PC-9 (cell line): ENCODE data around the gene PACSIN1. TPM values are rescaled to one million over a fixed set of nuclear protein-coding genes. Genes with fewer than 3 reads are reported as not detected.

Experiments
- BruUV-seq: library from RNA; stranded (reverse); fragments of 400-500 nt; replicated peaks from 2 replicates; lab custom pipeline; 2021; lab: Mats Ljungman, UMichigan
- CTCF ChIA-PET: fragments of 300-600 bp; sonication (Branson Sonifier 250); formaldehyde crosslinking; loops from one replicate; lab custom pipeline; 2022; ENCODE audit warnings: antibody characterized with exemption; lab: Charles Lee
- POLR2A ChIA-PET: fragments of 300-600 bp; sonication (Branson Sonifier 250); formaldehyde crosslinking; loops from one replicate; lab custom pipeline; 2022; ENCODE audit warnings: antibody characterized with exemption; ENCODE audit not compliant: unreplicated experiment; lab: Charles Lee
- DNase-seq, 2 experiments: peaks; one replicate each; pipeline versions ENCODE4 v3.0.0 to v3.0.0-alpha.2; 2015 to 2022; ENCODE audit warnings: mixed read lengths in 1 of 2
- H2AFZ ChIP-seq: fragments of 200-600 bp; sonication (generic); 2 replicates; pipeline ENCODE4 v1.8.1; 2017; ENCODE audit warnings: antibody characterized with exemption
- H3F3A ChIP-seq: fragments of 200-600 bp; sonication (generic); 2 replicates; pipeline ENCODE4 v1.8.1; 2017; ENCODE audit warnings: antibody characterized with exemption, mild to moderate bottlenecking, low read depth; ENCODE audit not compliant: insufficient read depth
- H3K27ac ChIP-seq: fragments of 200-600 bp; sonication (generic); 2 replicates; pipeline ENCODE4 v1.6.1; 2016; ENCODE audit warnings: mixed run types
- H3K27me3 ChIP-seq: fragments of 200-600 bp; sonication (generic); 2 replicates; pipeline ENCODE4 v1.6.1; 2016; ENCODE audit warnings: low read depth, mixed run types; ENCODE audit not compliant: insufficient read depth
- H3K36me3 ChIP-seq: fragments of 200-600 bp; sonication (generic); 2 replicates; pipeline ENCODE4 v1.6.1; 2016; ENCODE audit warnings: low read depth, mixed run types
- H3K4me1 ChIP-seq: fragments of 200-600 bp; sonication (generic); replicated peaks from 2 replicates; pipeline ENCODE4 v1.6.1; 2016; ENCODE audit warnings: mixed run types; ENCODE audit not compliant: insufficient read depth
- H3K4me2 ChIP-seq: fragments of 200-600 bp; sonication (generic); 2 replicates; pipeline ENCODE4 v1.6.1; 2017; ENCODE audit warnings: mixed run types
- H3K4me3 ChIP-seq: fragments of 200-600 bp; sonication (generic); 2 replicates; pipeline ENCODE4 v1.6.1; 2016; ENCODE audit warnings: mixed run types
- H3K79me2 ChIP-seq: fragments of 200-600 bp; sonication (generic); 2 replicates; pipeline ENCODE4 v1.6.1; 2017; ENCODE audit warnings: low read depth, mixed run types
- H3K9me2 ChIP-seq: fragments of 200-600 bp; sonication (generic); 2 replicates; pipeline ENCODE4 v1.8.1; 2017; ENCODE audit warnings: mild to moderate bottlenecking; ENCODE audit not compliant: insufficient read depth
- H3K9me3 ChIP-seq: fragments of 200-600 bp; sonication (generic); 2 replicates; pipeline ENCODE4 v1.8.1; 2016; ENCODE audit warnings: low read depth; ENCODE audit not compliant: insufficient read depth
- H4K20me1 ChIP-seq: fragments of 200-600 bp; sonication (generic); 2 replicates; pipeline ENCODE4 v1.8.1; 2017; ENCODE audit not compliant: insufficient read depth
- CTCF ChIP-seq: fragments of 200-600 bp; sonication (generic); conservative IDR thresholded peaks from 2 replicates; pipeline ENCODE4 v1.6.1; 2017; ENCODE audit warnings: mixed run types, antibody characterized with exemption, mild to moderate bottlenecking, moderate library complexity
- EZH2 ChIP-seq: fragments of 200-600 bp; sonication (generic); IDR thresholded peaks from 2 replicates; pipeline ENCODE4 v1.8.0; 2017; ENCODE audit warnings: antibody characterized with exemption, low read depth
- intact Hi-C: fragments of 100-400 bp; cut with micrococcal nuclease; formaldehyde crosslinking; loops from one replicate; pipeline ENCODE4 v1.10.0; 2022; ENCODE audit not compliant: unreplicated experiment
- total RNA-seq: library from RNA; stranded (reverse); gene quantifications from 2 replicates; pipeline ENCODE4 v1.2.3, GENCODE V29; 2021

PACSIN1 gene
- total RNA-seq, 1 experiment from 2014 or later: 5.0 TPM

GRCh38 chr6:34423254-34423653 lies 42.6 kb upstream of the PACSIN1 start:
- Histone ChIP-seq H3K36me3 (peaks cover 58% of the 10 kb centered on the region), H3K27me3 (no peaks in the 10 kb centered on the region), H3K27ac (peak overlapping the region; percentile 88; the same call in 1 of the 2 replicates), H3K79me2 (peaks cover 58% of the 10 kb centered on the region), H4K20me1 (peaks cover 69% of the 10 kb centered on the region), H3K4me1 (peaks cover 26% of the 10 kb centered on the region; the same call in 1 of the 2 replicates), H3K4me2 (peak overlapping the region; percentile 92), H3K9me2 (no peaks in the 10 kb centered on the region), H3K9me3 (no peaks in the 10 kb centered on the region), H3F3A (peaks cover 78% of the 10 kb centered on the region), H3K4me3 (peak overlapping the region; percentile 4; the same call in 1 of the 2 replicates), H2AFZ (no peak overlapping the region)
- DNase-seq: no peak
- ChIA-PET POLR2A (interaction anchor here (0.6 kb wide), 1 partner anchor 1063 kb away, joined by 4 read pairs; no protein-coding TSS in a partner anchor), CTCF (no interaction called here)
- TF ChIP-seq EZH2: no peak
- no peak for TF ChIP-seq CTCF
- intact Hi-C loops: no loop called here
- no TSS peak for BruUV-seq

GRCh38 chr6:34424200-34425131 lies 41.4 kb upstream of the PACSIN1 start:
- Histone ChIP-seq H3K9me2 (no peaks in the 10 kb centered on the region), H3K79me2 (peaks cover 58% of the 10 kb centered on the region), H3K9me3 (no peaks in the 10 kb centered on the region), H4K20me1 (peaks cover 57% of the 10 kb centered on the region), H3K27ac (peak overlapping the region; percentile 88), H3K27me3 (no peaks in the 10 kb centered on the region), H3K4me2 (peak overlapping the region; percentile 92), H3K4me3 (peak overlapping the region; percentile 94), H3F3A (peaks cover 66% of the 10 kb centered on the region), H3K4me1 (peaks cover 26% of the 10 kb centered on the region; the same call in 1 of the 2 replicates), H3K36me3 (peaks cover 52% of the 10 kb centered on the region), H2AFZ (no peak overlapping the region)
- ChIA-PET CTCF (no interaction called here), POLR2A (interaction anchor here (0.5 to 0.7 kb wide), 3 partner anchors 188 to 1061 kb away, joined by 3 to 8 read pairs (median 6); partner anchors contain the start of gene HMGA1)
- no peak for DNase-seq
- no TSS peak for BruUV-seq
- no peak for TF ChIP-seq EZH2
- TF ChIP-seq CTCF: no peak
- intact Hi-C loops: no loop called here

- H3F3A ChIP-seq: peaks cover 60% of the 10 kb centered on the region
- H2AFZ ChIP-seq: no peak overlapping the region
- intact Hi-C loops: no loop called here
- no peak for TF ChIP-seq EZH2
- TF ChIP-seq CTCF: no peak
- H4K20me1 ChIP-seq: peaks cover 50% of the 10 kb centered on the region
- peaks cover 52% of the 10 kb centered on the region for H3K79me2 ChIP-seq
- H3K4me1 ChIP-seq: peaks cover 26% of the 10 kb centered on the region; the same call in 1 of the 2 replicates
- H3K9me3 ChIP-seq: no peaks in the 10 kb centered on the region
- no peaks in the 10 kb centered on the region for H3K9me2 ChIP-seq
- peak overlapping the region; percentile 94 for H3K4me3 ChIP-seq
- H3K27me3 ChIP-seq: no peaks in the 10 kb centered on the region
- ChIA-PET CTCF (no interaction called here), POLR2A (interaction anchor here (0.6 to 0.7 kb wide), 3 partner anchors 188 to 1060 kb away, joined by 3 to 6 read pairs (median 5); partner anchors contain the start of gene HMGA1)
- DNase-seq: no peak
- peak overlapping the region; percentile 88 for H3K27ac ChIP-seq
- peaks cover 46% of the 10 kb centered on the region for H3K36me3 ChIP-seq
- BruUV-seq: no TSS peak
- peak overlapping the region; percentile 92 for H3K4me2 ChIP-seq
These were observed 40.8 kb upstream of the PACSIN1 start for GRCh38 chr6:34425132-34425497.
